SK-N-SH treated with all-trans-retinoic acid at 6 μM for 48 hours (cell line): Measurements from ENCODE around the gene LBHD2.

Experiments used
- ATAC-seq: fragments of 200-7000 bp; cut with Tn5 transposase; 3 replicates; pipeline ENCODE4 v1.9.1; 2020; ENCODE audit warnings: mild to moderate bottlenecking, moderate library complexity
- ARNTL ChIP-seq: fragments of 450-650 bp; formaldehyde crosslinking; IDR thresholded peaks from 2 replicates; pipeline ENCODE4 v1.5.0; 2020; ENCODE audit warnings: low read depth, mild to moderate bottlenecking, moderate library complexity, borderline replicate concordance
- BACH2 ChIP-seq: fragments of 250-450 bp; sonication (Bioruptor Pico); IDR thresholded peaks from 2 replicates; pipeline ENCODE4 v1.9.0; 2021; ENCODE audit warnings: mild to moderate bottlenecking, borderline replicate concordance
- CSRNP3 ChIP-seq: fragments of 250-450 bp; sonication (Bioruptor Pico); IDR thresholded peaks from 2 replicates; pipeline ENCODE4 v1.5.1; 2021; ENCODE audit warnings: mild to moderate bottlenecking, moderate library complexity
- ESRRG ChIP-seq: fragments of 250-450 bp; sonication (Bioruptor Pico); IDR thresholded peaks from 2 replicates; pipeline ENCODE4 v1.6.1; 2021; ENCODE audit warnings: mild to moderate bottlenecking
- GLIS3 ChIP-seq: fragments of 250-450 bp; sonication (Bioruptor Pico); IDR thresholded peaks from 2 replicates; pipeline ENCODE4 v1.5.0; 2020; ENCODE audit warnings: mild to moderate bottlenecking, moderate library complexity
- ISL1 ChIP-seq: fragments of 250-450 bp; sonication (Bioruptor Pico); IDR thresholded peaks from 2 replicates; pipeline ENCODE4 v2.1.2; 2022; ENCODE audit warnings: mild to moderate bottlenecking, moderate library complexity
- OSR1 ChIP-seq: fragments of 250-450 bp; sonication (Bioruptor Pico); IDR thresholded peaks from 2 replicates; pipeline ENCODE4 v1.8.0; 2022; ENCODE audit warnings: moderate library complexity, mild to moderate bottlenecking, inconsistent platforms
- POU6F1 ChIP-seq: fragments of 250-450 bp; sonication (Bioruptor Pico); IDR thresholded peaks from 2 replicates; pipeline ENCODE4 v1.8.0; 2021; ENCODE audit warnings: low read depth, mild to moderate bottlenecking, moderate library complexity, borderline replicate concordance
- PPARA ChIP-seq: fragments of 250-450 bp; sonication (Bioruptor Pico); IDR thresholded peaks from 2 replicates; pipeline ENCODE4 v1.5.0; 2020; ENCODE audit warnings: mild to moderate bottlenecking, borderline replicate concordance
- RARB ChIP-seq: fragments of 250-450 bp; sonication (Bioruptor Pico); IDR thresholded peaks from 2 replicates; pipeline ENCODE4 v1.8.0; 2021; ENCODE audit warnings: mild to moderate bottlenecking, moderate library complexity
- SNAI2 ChIP-seq: fragments of 250-450 bp; sonication (Bioruptor Pico); IDR thresholded peaks from 2 replicates; pipeline ENCODE4 v1.5.0; 2020; ENCODE audit warnings: mild to moderate bottlenecking, moderate library complexity
- TCF4 ChIP-seq: fragments of 250-450 bp; sonication (Bioruptor Pico); IDR thresholded peaks from 2 replicates; pipeline ENCODE4 v1.8.0; 2021; ENCODE audit warnings: mild to moderate bottlenecking, moderate library complexity, borderline replicate concordance
- TOX ChIP-seq: fragments of 250-450 bp; sonication (Bioruptor Pico); IDR thresholded peaks from 2 replicates; pipeline ENCODE4 v1.8.0; 2021; ENCODE audit warnings: mild to moderate bottlenecking, moderate library complexity, borderline replicate concordance
- ZC3H10 ChIP-seq: fragments of 250-450 bp; sonication (Bioruptor Pico); IDR thresholded peaks from 2 replicates; pipeline ENCODE4 v1.5.1; 2021; ENCODE audit warnings: mild to moderate bottlenecking, moderate library complexity
- ZFP3 ChIP-seq: fragments of 250-450 bp; sonication (Bioruptor Pico); IDR thresholded peaks from 2 replicates; pipeline ENCODE4 v1.5.0; 2020; ENCODE audit warnings: mild to moderate bottlenecking, moderate library complexity
- ZFP30 ChIP-seq: fragments of 450-650 bp; formaldehyde crosslinking; IDR thresholded peaks from 2 replicates; pipeline ENCODE4 v1.5.0; 2022; ENCODE audit warnings: mild to moderate bottlenecking, moderate library complexity
- ZNF565 ChIP-seq: fragments of 450-650 bp; formaldehyde crosslinking; conservative IDR thresholded peaks from 2 replicates; pipeline ENCODE4 v1.5.0; 2020; ENCODE audit warnings: low read depth, mild to moderate bottlenecking, moderate library complexity
- ZNF70 ChIP-seq: fragments of 450-650 bp; formaldehyde crosslinking; IDR thresholded peaks from 2 replicates; pipeline ENCODE4 v1.5.0; 2020; ENCODE audit warnings: mild to moderate bottlenecking, moderate library complexity
- ZNF8 ChIP-seq: fragments of 450-650 bp; formaldehyde crosslinking; IDR thresholded peaks from 2 replicates; pipeline ENCODE4 v1.5.0; 2020; ENCODE audit warnings: mild to moderate bottlenecking, moderate library complexity
- TF ChIP-seq, protein P1 (sequence below): fragments of 250-450 bp; sonication (Bioruptor Pico); IDR thresholded peaks from 2 replicates; pipeline ENCODE4 v1.8.0; 2020; ENCODE audit warnings: mild to moderate bottlenecking, moderate library complexity, borderline replicate concordance
- TF ChIP-seq, protein P2 (sequence below): fragments of 250-450 bp; sonication (Bioruptor Pico); IDR thresholded peaks from 2 replicates; pipeline ENCODE4 v1.5.1; 2020; ENCODE audit warnings: low read depth, mild to moderate bottlenecking, moderate library complexity
- TF ChIP-seq, protein P3 (sequence below): fragments of 250-450 bp; sonication (Bioruptor Pico); IDR thresholded peaks from 2 replicates; pipeline ENCODE4 v1.5.0; 2020; ENCODE audit warnings: mild to moderate bottlenecking, moderate library complexity

LBHD2 gene

GRCh38 chr14:103072595-103073366 is 11.2 kb upstream of the LBHD2 start:
- TF ChIP-seq ZNF565 (CRISPR knock-in tag), result no peak
- TF ChIP-seq, protein P1, sequence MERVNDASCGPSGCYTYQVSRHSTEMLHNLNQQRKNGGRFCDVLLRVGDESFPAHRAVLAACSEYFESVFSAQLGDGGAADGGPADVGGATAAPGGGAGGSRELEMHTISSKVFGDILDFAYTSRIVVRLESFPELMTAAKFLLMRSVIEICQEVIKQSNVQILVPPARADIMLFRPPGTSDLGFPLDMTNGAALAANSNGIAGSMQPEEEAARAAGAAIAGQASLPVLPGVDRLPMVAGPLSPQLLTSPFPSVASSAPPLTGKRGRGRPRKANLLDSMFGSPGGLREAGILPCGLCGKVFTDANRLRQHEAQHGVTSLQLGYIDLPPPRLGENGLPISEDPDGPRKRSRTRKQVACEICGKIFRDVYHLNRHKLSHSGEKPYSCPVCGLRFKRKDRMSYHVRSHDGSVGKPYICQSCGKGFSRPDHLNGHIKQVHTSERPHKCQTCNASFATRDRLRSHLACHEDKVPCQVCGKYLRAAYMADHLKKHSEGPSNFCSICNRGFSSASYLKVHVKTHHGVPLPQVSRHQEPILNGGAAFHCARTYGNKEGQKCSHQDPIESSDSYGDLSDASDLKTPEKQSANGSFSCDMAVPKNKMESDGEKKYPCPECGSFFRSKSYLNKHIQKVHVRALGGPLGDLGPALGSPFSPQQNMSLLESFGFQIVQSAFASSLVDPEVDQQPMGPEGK (CRISPR knock-in tag), result no peak
- TF ChIP-seq ARNTL (CRISPR knock-in tag), result no peak
- TF ChIP-seq ZNF8 (CRISPR knock-in tag), result no peak
- no peak for TF ChIP-seq CSRNP3
- TF ChIP-seq POU6F1 (CRISPR knock-in tag), result no peak
- no peak for TF ChIP-seq ZFP3
- TF ChIP-seq ZFP30 (CRISPR knock-in tag), result no peak
- TF ChIP-seq TCF4, result no peak
- TF ChIP-seq ZC3H10 (CRISPR knock-in tag), result no peak
- no peak for TF ChIP-seq ESRRG (CRISPR knock-in tag)
- TF ChIP-seq BACH2, result no peak
- TF ChIP-seq, protein P2, sequence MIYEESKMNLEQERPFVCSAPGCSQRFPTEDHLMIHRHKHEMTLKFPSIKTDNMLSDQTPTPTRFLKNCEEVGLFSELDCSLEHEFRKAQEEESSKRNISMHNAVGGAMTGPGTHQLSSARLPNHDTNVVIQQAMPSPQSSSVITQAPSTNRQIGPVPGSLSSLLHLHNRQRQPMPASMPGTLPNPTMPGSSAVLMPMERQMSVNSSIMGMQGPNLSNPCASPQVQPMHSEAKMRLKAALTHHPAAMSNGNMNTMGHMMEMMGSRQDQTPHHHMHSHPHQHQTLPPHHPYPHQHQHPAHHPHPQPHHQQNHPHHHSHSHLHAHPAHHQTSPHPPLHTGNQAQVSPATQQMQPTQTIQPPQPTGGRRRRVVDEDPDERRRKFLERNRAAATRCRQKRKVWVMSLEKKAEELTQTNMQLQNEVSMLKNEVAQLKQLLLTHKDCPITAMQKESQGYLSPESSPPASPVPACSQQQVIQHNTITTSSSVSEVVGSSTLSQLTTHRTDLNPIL, result no peak
- TF ChIP-seq, protein P3, sequence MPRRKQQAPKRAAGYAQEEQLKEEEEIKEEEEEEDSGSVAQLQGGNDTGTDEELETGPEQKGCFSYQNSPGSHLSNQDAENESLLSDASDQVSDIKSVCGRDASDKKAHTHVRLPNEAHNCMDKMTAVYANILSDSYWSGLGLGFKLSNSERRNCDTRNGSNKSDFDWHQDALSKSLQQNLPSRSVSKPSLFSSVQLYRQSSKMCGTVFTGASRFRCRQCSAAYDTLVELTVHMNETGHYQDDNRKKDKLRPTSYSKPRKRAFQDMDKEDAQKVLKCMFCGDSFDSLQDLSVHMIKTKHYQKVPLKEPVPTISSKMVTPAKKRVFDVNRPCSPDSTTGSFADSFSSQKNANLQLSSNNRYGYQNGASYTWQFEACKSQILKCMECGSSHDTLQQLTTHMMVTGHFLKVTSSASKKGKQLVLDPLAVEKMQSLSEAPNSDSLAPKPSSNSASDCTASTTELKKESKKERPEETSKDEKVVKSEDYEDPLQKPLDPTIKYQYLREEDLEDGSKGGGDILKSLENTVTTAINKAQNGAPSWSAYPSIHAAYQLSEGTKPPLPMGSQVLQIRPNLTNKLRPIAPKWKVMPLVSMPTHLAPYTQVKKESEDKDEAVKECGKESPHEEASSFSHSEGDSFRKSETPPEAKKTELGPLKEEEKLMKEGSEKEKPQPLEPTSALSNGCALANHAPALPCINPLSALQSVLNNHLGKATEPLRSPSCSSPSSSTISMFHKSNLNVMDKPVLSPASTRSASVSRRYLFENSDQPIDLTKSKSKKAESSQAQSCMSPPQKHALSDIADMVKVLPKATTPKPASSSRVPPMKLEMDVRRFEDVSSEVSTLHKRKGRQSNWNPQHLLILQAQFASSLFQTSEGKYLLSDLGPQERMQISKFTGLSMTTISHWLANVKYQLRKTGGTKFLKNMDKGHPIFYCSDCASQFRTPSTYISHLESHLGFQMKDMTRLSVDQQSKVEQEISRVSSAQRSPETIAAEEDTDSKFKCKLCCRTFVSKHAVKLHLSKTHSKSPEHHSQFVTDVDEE (CRISPR knock-in tag), result no peak
- TF ChIP-seq PPARA (CRISPR knock-in tag), result no peak
- no peak for TF ChIP-seq ISL1 (CRISPR knock-in tag)
- no peak for TF ChIP-seq TOX (CRISPR knock-in tag)
- no peak for ATAC-seq

DNA sequence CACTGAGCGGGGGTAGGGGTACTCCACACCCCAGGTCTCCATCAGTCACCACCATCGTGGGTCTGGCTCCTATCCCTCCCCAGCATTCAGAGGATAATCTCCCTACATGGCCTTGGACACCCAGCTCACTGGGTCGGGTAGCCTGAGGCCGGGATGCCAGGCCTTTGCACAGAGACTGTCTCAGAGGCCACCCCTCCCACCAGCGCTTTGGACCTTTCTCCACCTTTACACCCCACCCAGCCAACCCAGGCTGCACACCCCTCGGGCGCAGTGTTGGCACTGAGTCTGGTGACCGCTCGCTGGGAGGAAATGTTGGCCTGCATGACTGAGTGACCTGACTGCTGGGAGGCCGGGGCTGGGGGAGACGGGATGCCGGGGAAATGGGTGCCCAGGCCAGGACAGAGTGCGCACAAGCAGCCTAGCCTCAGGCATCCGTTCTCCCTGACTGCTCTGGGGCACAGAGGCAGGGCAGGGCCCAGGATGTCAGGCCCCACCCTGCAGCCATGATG is 10.6 kb upstream of the LBHD2 start:
- no peak for TF ChIP-seq SNAI2 (CRISPR knock-in tag)
- TF ChIP-seq GLIS3 (CRISPR knock-in tag), result no peak
- TF ChIP-seq, protein P3 (CRISPR knock-in tag), result no peak
- no peak for TF ChIP-seq ZC3H10 (CRISPR knock-in tag)
- no peak for TF ChIP-seq RARB
- TF ChIP-seq OSR1 (CRISPR knock-in tag), result no peak
- TF ChIP-seq ZFP30 (CRISPR knock-in tag), result no peak
- no peak for TF ChIP-seq ZNF565 (CRISPR knock-in tag)
- no peak for TF ChIP-seq ZNF70 (CRISPR knock-in tag)
- TF ChIP-seq, protein P1 (CRISPR knock-in tag), result no peak
- no peak for TF ChIP-seq TCF4
- TF ChIP-seq TOX (CRISPR knock-in tag), result no peak
- no peak for TF ChIP-seq PPARA (CRISPR knock-in tag)
- TF ChIP-seq, protein P2, result no peak
- no peak for TF ChIP-seq ESRRG (CRISPR knock-in tag)
- TF ChIP-seq ISL1 (CRISPR knock-in tag), result no peak
- no peak for ATAC-seq
